Epithelial cell of alveolus of lung (primary cell): Measurements from ENCODE around the gene IL2RA. TPM values are rescaled to one million over a fixed set of nuclear protein-coding genes. Genes with fewer than 3 reads are reported as not detected.

ENCODE experiments used
- total RNA-seq: library from RNA; depleted of rRNA; stranded (reverse); fragments of >200 nt; gene quantifications from 2 replicates; pipeline ENCODE4 v1.2.1, GENCODE V29; 2015

IL2RA gene
- total RNA-seq: not detected in 2 replicates

DNA sequence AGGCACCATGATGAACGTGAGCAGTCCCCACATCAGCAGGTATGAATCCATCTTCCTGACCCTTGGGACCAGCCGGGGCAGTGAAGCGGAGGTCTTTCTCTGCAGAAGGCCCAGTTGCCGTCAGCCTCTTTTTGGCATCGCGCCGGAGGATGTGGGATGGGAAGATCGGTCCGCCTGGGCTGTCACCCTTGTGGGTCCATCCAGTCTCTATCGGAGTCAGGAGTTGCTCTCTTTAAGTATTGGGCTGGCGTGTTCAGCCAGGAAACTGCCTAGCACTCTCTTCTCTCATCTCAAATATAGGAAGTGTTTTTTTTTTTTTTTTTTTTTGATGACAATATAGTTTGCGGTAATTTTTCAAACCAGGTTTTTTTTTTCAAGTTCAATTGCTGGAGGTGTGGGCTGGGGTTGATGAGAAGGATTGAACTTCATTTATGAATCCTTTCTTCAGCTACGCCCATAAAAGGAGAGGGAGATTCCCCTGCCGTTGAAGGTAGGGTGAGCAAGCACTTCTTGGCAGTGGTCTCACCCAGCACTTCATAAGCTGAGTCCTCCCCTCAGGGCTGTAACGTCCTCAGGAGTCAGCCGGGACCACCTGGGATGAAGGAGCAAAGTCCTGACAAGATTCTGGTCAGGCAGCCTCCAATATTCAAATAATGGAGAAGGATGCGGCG lies at the start of gene IL2RA:
IL2RA (minus strand) TSS at position 267 of the 671 bp plus-strand sequence; CDS start at position 51, 216 bp downstream.

DNA sequence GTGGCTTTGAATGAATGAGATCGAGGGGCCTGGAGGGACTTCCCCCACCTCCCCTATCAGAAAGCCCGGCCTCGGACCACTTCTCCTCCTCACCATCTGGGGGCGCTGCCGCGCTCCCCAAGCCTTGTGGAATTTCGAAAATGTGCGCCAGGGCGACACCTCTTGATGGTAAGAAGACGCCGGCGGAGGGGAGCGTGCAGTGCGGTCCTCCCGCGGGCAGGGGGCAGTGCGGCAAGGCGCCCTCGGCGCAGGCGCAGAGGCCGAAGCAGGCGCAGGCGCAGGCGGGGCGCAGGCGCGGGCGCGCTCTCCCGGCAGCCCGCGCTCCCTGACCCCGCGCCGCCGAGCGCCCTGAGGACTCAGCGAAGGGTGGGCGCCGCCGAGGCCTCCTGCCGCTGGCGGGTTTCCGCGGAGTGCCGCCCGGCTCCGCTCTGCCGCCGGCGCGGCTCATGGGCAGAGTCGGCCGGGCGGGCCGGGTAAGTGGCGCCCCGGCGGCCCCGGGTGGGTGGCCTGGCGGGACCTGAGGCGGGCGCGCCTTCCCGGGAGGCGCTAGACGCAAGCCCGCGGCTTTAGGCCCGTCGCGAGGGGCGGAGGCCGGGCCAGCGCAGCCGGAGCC lies 26.7 kb upstream of the IL2RA start, which contains the start of gene RBM17:
RBM17 (plus strand) TSS at position 314 of the 613 bp plus-strand sequence. CDS start 8,032 bp downstream, outside the sequence.

DNA sequence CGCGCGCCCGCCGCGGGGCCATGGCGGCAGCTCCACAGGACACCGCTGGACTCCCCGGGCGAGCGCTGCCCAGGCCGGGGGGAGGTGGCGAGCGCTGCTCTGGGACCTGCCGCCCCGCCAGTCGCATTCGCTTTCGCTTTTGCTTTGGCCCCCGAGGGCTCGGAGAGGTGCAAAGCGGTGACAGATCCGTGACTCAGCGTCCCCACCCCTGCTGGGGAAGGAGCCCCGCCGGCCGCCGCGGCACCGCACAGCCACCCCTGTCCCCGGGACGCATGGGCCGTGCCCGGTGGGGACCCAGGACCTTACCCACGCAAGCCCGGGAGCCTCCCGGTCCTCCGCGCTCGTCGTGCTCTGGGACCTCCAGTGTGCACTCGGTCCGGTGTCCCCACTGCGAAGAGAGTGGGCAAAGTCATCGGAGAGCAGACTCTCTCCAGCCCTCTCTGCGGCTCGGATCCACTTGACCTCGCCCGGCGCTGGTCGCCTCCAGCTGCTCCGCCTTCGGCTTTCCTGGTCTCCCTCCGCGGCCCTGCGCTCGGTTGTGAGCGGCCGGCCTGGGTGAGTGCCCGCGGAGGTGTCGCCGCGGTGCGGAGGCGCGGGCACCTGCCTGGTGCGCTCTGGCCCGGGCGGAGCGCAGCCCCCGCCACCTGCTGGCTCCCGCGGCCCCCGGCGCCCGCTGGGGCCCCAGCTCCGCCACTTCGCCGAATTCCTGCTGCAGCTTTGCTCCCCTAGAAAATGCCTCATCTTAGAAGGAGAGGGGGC lies 84.5 kb downstream of the IL2RA start, which contains the start of gene IL15RA:
IL15RA (minus strand) TSS at position 73 of the 759 bp plus-strand sequence; CDS start at position 22, 51 bp downstream.

Other genes with a start within 250 kb of the IL2RA start
- gene GDI2, start 248.9 kb downstream of the IL2RA start, total RNA-seq: 357 and 375 TPM in 2 replicates
- 4.2 and 4.5 TPM in 2 replicates for gene ANKRD16, start 172.5 kb downstream of the IL2RA start, total RNA-seq
- 58.1 and 58.7 TPM in 2 replicates for gene FBH1, start 172.1 kb downstream of the IL2RA start, total RNA-seq
- gene IL15RA, start 84.8 kb downstream of the IL2RA start, total RNA-seq: 9.4 and 18.6 TPM in 2 replicates
- 27.3 and 34.8 TPM in 2 replicates for gene RBM17, start 26.7 kb upstream of the IL2RA start, total RNA-seq
- gene PFKFB3, start 140.6 kb upstream of the IL2RA start, total RNA-seq: 22.9 and 35.9 TPM in 2 replicates